Measurements from ENCODE around the gene PSD2. TPM values are rescaled to one million over a fixed set of nuclear protein-coding genes. Genes with fewer than 3 reads are reported as not detected.

Gene PSD2
- total and polyA plus RNA-seq, 2 of the 13 experiments (the other 11 are each of a cell fraction or from before 2014, with no cell fraction given), result 0.07 TPM; not detected in 1

DNA sequence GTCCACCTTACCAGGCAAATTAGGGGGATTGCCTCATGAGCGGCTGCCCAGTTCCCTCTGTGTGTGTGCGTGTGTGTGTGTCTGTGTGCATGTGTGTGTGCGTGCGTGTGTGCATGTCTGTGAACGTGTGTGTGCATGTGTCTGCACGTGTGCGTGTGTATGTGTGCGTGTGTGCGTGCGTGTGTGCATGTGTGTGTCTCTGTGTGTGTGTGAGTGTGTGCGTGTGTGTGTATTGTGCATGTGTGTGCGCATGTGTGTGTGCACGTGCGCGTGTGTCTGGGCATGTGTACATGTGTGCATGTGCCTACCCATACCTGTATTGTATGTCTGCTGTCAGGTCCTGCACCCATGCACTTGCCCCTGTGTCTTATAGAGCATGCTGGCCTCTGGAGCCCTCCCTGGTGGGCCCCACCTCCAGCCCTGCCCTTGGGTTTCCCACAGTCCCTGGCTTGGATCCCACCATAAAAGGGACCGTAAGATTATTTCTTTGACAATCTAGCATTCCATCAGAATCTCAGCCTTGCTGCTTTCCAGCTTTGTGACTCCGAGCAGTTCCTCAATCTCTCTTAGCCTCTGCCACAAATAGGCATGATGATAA, 9.3 kb downstream of the PSD2 start:
- FAIRE-seq, result no peak
- BruUV-seq (replicated peaks), result no TSS peak
- intact Hi-C loops (cut with micrococcal nuclease; ENCODE audit: unreplicated experiment), result no loop called here
- H3K4me1 ChIP-seq (ENCODE audit: insufficient read depth, low read length), result no peaks in the 10 kb centered on the region
- H2AFZ ChIP-seq (ENCODE audit: low read length), result no peak overlapping the region
- no peak for ATAC-seq
- POLR2A ChIA-PET, result no interaction called here
- DNase-seq (ENCODE audit: low spot score), result no peak
- in situ Hi-C loops (cut with HindIII; ENCODE audit: extremely low pct_ligation_motif_present, low pct_unique_long_range_greater_than_20kb), result no loop called here
- H3K9ac ChIP-seq (ENCODE audit: insufficient read depth, low read depth, low read length), result no peak overlapping the region
- no peaks in the 10 kb centered on the region for H3K79me2 ChIP-seq (ENCODE audit: insufficient read depth, low read length)
- no peak overlapping the region for H3K27ac ChIP-seq (ENCODE audit: extremely low read length, insufficient read depth, low read length)
- 30% methylated on average over 7 of the region's 17 CpGs for WGBS (ENCODE audit: low lambda C conversion rate)
- no peak overlapping the region for H3K4me3 ChIP-seq (replicated peaks in 1 of 3; ENCODE audit: insufficient read depth in 1 of 3, low read depth in 2 of 3, low read length in 3 of 3)
- TF ChIP-seq, protein P1, sequence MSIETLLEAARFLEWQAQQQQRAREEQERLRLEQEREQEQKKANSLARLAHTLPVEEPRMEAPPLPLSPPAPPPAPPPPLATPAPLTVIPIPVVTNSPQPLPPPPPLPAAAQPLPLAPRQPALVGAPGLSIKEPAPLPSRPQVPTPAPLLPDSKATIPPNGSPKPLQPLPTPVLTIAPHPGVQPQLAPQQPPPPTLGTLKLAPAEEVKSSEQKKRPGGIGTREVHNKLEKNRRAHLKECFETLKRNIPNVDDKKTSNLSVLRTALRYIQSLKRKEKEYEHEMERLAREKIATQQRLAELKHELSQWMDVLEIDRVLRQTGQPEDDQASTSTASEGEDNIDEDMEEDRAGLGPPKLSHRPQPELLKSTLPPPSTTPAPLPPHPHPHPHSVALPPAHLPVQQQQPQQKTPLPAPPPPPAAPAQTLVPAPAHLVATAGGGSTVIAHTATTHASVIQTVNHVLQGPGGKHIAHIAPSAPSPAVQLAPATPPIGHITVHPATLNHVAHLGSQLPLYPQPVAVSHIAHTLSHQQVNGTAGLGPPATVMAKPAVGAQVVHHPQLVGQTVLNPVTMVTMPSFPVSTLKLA (IDR thresholded peaks at IDR 0.05), result peak; percentile 94
- TF ChIP-seq SYNCRIP (IDR thresholded peaks at IDR 0.05; ENCODE audit: insufficient read depth, low read depth, low read length) (no peak), ZNF644 (CRISPR knock-in tag; IDR thresholded peaks at IDR 0.05; ENCODE audit: low read depth) (no peak)
- peaks cover 7 to 38% of the 10 kb centered on the region in 2 experiments; a peak in 4 of 5 replicates for H3K27me3 ChIP-seq (ENCODE audit: control insufficient read depth in 1 of 2, insufficient read depth in 2 of 2, low read length in 2 of 2)
- H4K20me1 ChIP-seq (ENCODE audit: insufficient read depth, low read length), result peaks cover 2% of the 10 kb centered on the region; the same call in 1 of the 2 replicates
- no peaks in the 10 kb centered on the region for H3K36me3 ChIP-seq (replicated peaks in 1 of 2; ENCODE audit: control insufficient read depth in 1 of 2, insufficient read depth in 2 of 2, low read length in 2 of 2)
- no peak overlapping the region for H3K4me2 ChIP-seq (ENCODE audit: low read depth, low read length)
- H3K9me3 ChIP-seq (ENCODE audit: low read length), result no peaks in the 10 kb centered on the region
- CTCF ChIA-PET (ENCODE audit: low intra/inter-chr PET ratio, low total read pairs), result no interaction called here

DNA sequence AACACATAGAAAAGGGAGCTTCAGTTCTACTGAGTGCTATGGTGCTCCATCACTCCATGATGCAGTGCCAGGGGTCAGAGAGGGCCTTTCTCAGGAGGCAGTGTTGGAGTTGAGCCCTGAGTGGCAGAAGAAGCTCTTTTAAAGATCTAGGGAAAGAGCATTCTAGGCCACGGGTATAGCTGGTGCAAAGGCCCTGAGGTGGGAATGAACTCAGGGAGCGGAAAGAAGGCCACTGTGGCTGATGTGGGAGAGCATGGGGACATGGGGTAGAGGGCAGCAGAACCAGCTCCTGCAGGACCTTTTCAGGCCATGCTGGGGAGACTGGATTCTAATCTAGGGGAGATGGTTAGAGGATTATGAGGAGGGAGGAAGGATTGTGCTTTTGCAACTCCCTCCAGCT, 9.9 kb downstream of the PSD2 start:
- Histone ChIP-seq H3K36me3 (replicated peaks in 1 of 2; ENCODE audit: control insufficient read depth in 1 of 2, insufficient read depth in 2 of 2, low read length in 2 of 2) (no peaks in the 10 kb centered on the region), H3K27ac (ENCODE audit: extremely low read length, insufficient read depth, low read length) (no peak overlapping the region), H3K4me2 (ENCODE audit: low read depth, low read length) (no peak overlapping the region), H3K4me3 (replicated peaks in 1 of 3; ENCODE audit: insufficient read depth in 1 of 3, low read depth in 2 of 3, low read length in 3 of 3) (no peak overlapping the region), H3K27me3 (ENCODE audit: control insufficient read depth in 1 of 2, insufficient read depth in 2 of 2, low read length in 2 of 2) (peaks cover 5 to 42% of the 10 kb centered on the region in 2 experiments; a peak in 4 of 5 replicates), H4K20me1 (ENCODE audit: insufficient read depth, low read length) (peaks cover 2% of the 10 kb centered on the region; the same call in 1 of the 2 replicates), H3K9me3 (ENCODE audit: low read length) (no peaks in the 10 kb centered on the region), H3K79me2 (ENCODE audit: insufficient read depth, low read length) (no peaks in the 10 kb centered on the region), H2AFZ (ENCODE audit: low read length) (no peak overlapping the region), H3K9ac (ENCODE audit: insufficient read depth, low read depth, low read length) (no peak overlapping the region), H3K4me1 (ENCODE audit: insufficient read depth, low read length) (no peaks in the 10 kb centered on the region)
- TF ChIP-seq ZFP82 (CRISPR knock-in tag; IDR thresholded peaks at IDR 0.05; ENCODE audit: borderline replicate concordance) (no peak), ZNF430 (CRISPR knock-in tag; IDR thresholded peaks at IDR 0.05) (no peak), ZNF383 (CRISPR knock-in tag; IDR thresholded peaks at IDR 0.05; ENCODE audit: borderline replicate concordance) (no peak), ZKSCAN5 (CRISPR knock-in tag; IDR thresholded peaks at IDR 0.05) (no peak)
- in situ Hi-C loops (cut with HindIII; ENCODE audit: extremely low pct_ligation_motif_present, low pct_unique_long_range_greater_than_20kb) (no loop called here), intact Hi-C loops (cut with micrococcal nuclease; ENCODE audit: unreplicated experiment) (no loop called here)
- WGBS (ENCODE audit: low lambda C conversion rate), result 20% methylated on average over 2 of the region's 2 CpGs
- ATAC-seq (no peak), DNase-seq (ENCODE audit: low spot score) (no peak), FAIRE-seq (no peak)
- no TSS peak for BruUV-seq (replicated peaks)
- ChIA-PET POLR2A (no interaction called here), CTCF (ENCODE audit: low intra/inter-chr PET ratio, low total read pairs) (no interaction called here)

Measured in HepG2 (cell line).